ENCODE results near the gene TRIM47.
A peak's percentile ranks its signal among the peaks of the same experiment; 100 is the strongest.

The TRIM47 gene

DNA sequence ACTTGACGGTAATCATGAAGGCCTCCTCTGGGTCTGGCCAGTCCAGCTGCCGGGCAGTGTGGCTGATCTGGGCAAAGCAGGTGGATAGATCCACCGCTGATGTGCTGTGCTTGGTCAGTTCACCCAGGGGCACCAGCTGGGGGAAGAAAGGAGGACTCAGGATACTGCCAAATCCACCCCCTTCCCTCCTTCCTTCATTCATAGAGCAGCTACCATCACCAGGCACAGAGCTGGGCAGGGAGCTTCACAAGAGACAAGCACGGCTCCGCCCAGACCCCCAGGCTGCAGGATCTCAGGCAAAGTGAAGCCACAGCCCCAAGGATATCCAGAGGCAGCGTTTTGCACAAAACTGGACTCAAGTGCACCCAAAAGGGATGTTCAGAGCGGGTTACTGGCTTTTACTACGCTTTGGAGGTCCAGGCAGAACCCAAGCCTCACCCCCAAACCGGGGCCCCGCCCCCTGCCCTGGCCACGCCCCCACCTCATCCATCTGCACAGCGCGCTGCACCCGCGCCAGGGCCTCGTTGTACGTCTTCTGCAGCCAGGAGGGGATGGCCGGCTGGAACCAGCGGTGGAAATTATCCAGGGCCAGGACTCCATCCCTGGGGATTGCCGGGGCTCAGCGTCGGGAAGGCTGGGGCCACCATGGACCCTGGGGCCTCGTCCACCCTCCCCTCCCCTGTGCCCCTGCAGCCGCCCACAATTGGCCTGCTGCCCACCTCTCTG, 43.3 kb downstream of the TRIM47 start:
- TF ChIP-seq, protein P1, sequence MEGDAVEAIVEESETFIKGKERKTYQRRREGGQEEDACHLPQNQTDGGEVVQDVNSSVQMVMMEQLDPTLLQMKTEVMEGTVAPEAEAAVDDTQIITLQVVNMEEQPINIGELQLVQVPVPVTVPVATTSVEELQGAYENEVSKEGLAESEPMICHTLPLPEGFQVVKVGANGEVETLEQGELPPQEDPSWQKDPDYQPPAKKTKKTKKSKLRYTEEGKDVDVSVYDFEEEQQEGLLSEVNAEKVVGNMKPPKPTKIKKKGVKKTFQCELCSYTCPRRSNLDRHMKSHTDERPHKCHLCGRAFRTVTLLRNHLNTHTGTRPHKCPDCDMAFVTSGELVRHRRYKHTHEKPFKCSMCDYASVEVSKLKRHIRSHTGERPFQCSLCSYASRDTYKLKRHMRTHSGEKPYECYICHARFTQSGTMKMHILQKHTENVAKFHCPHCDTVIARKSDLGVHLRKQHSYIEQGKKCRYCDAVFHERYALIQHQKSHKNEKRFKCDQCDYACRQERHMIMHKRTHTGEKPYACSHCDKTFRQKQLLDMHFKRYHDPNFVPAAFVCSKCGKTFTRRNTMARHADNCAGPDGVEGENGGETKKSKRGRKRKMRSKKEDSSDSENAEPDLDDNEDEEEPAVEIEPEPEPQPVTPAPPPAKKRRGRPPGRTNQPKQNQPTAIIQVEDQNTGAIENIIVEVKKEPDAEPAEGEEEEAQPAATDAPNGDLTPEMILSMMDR (conservative IDR thresholded peaks at IDR 0.05; ENCODE audit: low read depth, low read length): no peak
- no peak overlapping the region for H3K4me3 ChIP-seq (ENCODE audit: low read depth, low read length)
- no peak for DNase-seq (ENCODE audit: low read depth)

DNA sequence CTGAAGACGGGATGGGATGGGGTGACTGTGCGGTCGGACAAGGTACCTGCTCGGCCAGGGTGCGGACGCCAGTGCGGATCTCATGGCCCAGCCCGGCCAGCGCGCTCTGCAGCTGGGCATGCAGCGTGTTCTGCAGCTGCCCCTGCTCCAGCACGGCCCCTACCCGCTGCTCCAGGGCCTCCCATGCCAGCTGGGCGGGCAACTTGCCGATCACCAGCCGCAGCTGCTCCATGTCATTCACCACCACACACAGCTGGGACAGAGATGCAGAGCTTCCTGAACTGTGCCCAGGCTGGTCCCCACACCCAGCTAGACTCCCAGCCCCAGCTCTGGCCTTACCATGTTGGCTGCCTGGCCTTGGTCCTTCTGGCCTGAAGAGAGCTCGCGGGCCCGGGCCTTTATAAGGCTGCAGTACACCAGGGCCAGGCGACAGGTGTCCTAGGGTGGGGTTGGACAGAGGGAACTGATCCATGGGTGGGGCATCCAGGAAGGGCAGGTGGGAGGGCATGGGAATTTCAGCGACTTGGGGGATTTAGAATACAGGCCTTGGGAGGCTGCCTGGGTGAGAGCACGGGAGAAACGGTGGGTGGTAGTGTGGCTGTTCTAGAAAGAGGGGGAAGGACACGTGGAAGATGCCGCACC, 44.0 kb downstream of the TRIM47 start:
- H3K4me3 ChIP-seq (ENCODE audit: low read depth, low read length): no peak overlapping the region
- TF ChIP-seq, protein P1 (conservative IDR thresholded peaks at IDR 0.05; ENCODE audit: low read depth, low read length): no peak
- DNase-seq (ENCODE audit: low read depth): no peak

DNA sequence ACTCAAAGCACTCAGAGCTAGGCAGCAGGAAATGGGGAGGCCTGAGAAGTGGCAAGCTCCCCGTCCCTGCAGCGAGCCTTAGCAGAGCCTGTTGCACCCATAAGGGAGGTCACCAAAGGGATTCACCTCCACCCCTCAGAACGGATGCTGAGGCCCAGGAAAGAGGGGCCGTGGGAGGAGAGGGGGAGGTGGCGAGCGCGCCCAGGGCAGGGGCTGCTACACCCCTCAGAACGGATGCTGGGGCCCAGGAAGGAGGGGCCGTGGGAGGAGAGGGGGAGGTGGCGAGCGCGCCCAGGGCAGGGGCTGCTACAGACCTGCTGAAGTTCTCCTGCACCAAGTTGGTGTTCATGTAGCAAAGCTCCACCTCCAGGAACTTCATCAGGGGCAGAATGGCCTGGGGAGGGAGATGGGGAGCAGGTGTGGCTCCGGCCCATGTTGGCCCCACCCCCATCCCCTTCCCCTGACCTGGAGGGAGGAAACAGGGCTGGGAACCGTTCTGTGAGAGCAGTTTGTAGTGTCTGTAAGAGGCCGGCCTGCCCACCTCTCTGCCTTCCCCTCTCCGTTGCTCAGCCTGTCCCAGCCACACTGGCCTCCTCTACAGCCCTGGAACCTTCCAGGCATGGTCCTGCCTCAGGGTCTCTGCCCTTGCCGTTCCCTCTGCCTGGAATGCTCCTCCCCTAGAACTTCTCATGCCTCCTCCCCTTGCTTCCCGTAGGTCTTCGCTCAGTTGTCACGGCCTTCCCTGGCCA, 45.6 kb downstream of the TRIM47 start:
- TF ChIP-seq, protein P1 (conservative IDR thresholded peaks at IDR 0.05; ENCODE audit: low read depth, low read length): no peak
- H3K4me3 ChIP-seq (ENCODE audit: low read depth, low read length): no peak overlapping the region
- no peak for DNase-seq (ENCODE audit: low read depth)

DNA sequence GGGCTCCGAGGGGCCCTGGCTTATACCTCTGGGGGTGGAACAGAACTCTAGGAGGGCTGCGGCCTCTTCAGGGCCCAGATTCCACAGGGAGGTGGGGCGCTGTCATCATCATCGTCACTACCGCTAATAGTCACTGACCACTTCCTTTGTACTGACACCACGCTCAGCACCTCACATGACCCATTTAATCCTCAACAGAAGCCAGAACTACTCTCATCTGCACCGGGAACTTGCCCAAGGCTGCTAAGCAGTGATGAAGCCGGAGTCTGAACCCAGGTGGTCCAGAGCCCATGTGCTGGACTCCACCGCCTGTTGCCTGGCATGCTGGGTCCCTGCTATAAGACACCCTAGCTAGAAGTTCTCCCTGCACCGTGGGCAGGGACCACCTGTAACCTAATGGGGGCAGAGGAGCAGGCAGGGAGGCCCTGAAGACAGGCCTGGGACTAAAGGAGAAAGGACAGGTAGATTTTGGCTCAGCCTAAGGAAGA, 46.2 kb downstream of the TRIM47 start:
- H3K4me3 ChIP-seq (ENCODE audit: low read depth, low read length): no peak overlapping the region
- peak; percentile 89 for DNase-seq (ENCODE audit: low read depth)
- TF ChIP-seq, protein P1 (conservative IDR thresholded peaks at IDR 0.05; ENCODE audit: low read depth, low read length): no peak

DNA sequence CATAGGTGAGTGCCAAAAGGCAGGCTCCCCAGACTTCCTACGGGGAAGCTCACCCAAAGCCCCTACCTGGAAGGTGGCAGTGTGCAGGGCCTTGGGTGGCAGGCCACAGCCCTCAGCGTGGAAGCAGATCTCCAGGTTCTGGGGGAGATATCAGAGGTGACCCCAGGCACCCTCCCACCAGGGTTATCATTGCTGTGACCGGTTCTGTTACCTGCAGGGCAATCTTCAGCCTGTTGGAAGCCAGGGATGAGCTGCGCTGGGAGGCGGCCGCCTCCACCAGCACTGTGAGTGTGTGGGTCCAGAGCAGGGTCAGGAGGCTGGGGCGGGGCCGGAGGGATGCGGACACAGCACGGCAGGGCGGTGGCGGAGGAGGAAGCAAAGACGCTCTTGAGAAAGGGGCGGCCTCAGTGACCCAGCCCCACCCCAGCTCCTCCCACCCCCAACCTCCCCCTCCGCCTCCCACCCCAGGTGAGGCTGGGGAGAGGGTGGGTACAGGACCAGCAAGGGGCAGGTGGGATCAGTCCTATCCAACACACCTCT, 47.3 kb downstream of the TRIM47 start:
- TF ChIP-seq, protein P1 (conservative IDR thresholded peaks at IDR 0.05; ENCODE audit: low read depth, low read length): no peak

DNA sequence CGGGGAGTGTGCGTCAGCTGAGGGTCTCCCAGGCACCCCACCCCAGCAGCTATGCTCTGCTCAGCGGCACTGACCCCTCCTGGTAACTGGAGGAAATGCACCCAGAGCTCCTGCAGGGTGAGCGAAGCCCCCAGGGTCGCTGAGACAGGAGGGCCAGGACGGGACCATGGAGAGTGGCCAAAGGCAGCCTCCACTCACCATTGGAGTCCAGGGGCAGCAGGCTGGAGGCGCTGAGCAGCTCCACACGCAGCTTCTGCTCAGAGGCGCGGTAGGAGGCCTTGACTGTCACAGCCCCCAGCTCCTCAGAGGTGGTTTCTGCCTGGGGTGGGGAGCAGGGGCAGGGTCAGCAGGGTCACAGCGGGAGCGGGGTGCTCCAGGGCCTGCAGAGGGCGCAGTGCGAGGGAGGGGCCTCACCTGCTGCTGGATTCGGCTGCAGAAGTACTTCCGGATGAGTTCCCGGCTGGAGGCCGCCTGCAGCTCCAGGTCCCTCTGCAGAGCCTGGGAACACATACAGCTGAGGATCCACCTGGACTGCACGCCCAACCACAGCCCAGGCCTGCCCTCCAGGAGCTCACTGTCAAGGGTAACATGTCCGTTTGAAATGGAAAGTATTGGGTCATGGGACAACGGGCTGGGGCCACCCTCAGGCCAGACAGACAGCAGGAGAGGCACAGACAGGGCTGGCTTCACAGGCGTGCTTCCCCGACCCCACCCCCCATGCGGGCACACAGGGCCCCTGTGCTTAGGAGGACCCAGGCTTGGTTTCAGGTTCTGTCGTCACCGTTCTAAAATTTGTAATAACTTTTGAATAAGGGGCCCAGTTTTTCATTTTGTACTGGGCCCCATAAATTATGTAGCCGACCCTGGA, 48.0 kb downstream of the TRIM47 start:
- TF ChIP-seq, protein P1 (conservative IDR thresholded peaks at IDR 0.05; ENCODE audit: low read depth, low read length): peak; percentile 75
- DNase-seq (ENCODE audit: low read depth): no peak
- no peak overlapping the region for H3K4me3 ChIP-seq (ENCODE audit: low read depth, low read length)

More for the DNA sequence above, 47.3 kb downstream of the TRIM47 start:
- DNase-seq (ENCODE audit: low read depth): no peak
- H3K4me3 ChIP-seq (ENCODE audit: low read depth, low read length): no peak overlapping the region

Measured in choroid plexus epithelial cell (primary cell).